ENCODE data around the gene FBXO31. TPM values are rescaled to one million over a fixed set of nuclear protein-coding genes. Genes with fewer than 3 reads are reported as not detected.
"Not testable (repeated sequence)": the region's sequence is repeated elsewhere in the genome, so short reads cannot be mapped to it uniquely, and the experiment has no call there.

The FBXO31 gene
- total and polyA plus RNA-seq, 8 donors: 6.4 to 1,171 (median 23.8) TPM

DNA sequence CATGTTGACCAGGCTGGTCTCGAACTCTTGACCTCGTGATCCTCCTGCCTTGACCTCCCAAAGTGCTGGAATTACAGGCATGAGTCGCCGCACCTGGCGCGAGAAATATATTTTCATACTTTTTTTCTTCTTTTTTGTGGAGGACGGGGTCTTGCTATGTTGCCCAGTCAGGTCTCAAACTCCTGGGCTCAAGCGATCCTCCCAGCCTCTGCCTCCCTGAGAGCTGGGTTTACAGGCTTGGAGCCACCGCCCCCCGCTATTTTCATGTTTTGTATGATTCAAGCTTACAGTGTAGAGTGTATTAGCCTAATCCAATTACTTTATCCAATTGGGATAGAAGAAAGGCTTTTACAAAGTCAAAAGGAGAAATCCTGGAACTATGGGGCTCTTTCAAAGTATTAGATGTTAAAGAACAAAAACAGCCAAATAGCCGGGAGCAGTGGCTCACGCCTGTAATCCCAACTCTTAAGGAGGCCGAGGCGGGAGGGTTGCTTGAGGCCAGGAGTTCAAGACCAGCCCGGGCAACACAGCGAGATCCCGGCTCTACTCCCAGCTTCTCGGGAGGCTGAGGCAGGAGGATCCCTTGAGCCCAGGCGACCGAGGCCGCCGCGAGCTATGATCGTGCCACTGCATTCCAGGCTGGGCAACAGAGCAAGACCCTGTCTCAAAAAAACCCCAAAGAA is 7.2 kb upstream of the FBXO31 start:
- 95 to 98% (median 96%) methylated on average over 24 of the region's 24 CpGs for WGBS, 5 donors
- Histone ChIP-seq H3K4me1 (peaks cover 25 to 67% (median 43%) of the 10 kb centered on the region in 4 donors), H3K36me3 (peaks cover 0 to 3% (median 0%) of the 10 kb centered on the region in 4 donors), H3K27ac (peak overlapping the region; percentile 96 to 100 (median 99)), H3K4me3 (peak overlapping the region in 3 of 4 donors; percentile 72 to 84 (median 77)), H3K27me3 (no peaks in the 10 kb centered on the region), H3K9me3 (no peaks in the 10 kb centered on the region)
- TF ChIP-seq, protein P1, sequence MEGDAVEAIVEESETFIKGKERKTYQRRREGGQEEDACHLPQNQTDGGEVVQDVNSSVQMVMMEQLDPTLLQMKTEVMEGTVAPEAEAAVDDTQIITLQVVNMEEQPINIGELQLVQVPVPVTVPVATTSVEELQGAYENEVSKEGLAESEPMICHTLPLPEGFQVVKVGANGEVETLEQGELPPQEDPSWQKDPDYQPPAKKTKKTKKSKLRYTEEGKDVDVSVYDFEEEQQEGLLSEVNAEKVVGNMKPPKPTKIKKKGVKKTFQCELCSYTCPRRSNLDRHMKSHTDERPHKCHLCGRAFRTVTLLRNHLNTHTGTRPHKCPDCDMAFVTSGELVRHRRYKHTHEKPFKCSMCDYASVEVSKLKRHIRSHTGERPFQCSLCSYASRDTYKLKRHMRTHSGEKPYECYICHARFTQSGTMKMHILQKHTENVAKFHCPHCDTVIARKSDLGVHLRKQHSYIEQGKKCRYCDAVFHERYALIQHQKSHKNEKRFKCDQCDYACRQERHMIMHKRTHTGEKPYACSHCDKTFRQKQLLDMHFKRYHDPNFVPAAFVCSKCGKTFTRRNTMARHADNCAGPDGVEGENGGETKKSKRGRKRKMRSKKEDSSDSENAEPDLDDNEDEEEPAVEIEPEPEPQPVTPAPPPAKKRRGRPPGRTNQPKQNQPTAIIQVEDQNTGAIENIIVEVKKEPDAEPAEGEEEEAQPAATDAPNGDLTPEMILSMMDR (IDR thresholded peaks at IDR 0.05): no peak
- no peak for TF ChIP-seq EP300 (IDR thresholded peaks at IDR 0.05)
- DNase-seq: no peak
- intact Hi-C loops (cut with DNase I; ENCODE audit: low total_unique reads): no loop called here

DNA sequence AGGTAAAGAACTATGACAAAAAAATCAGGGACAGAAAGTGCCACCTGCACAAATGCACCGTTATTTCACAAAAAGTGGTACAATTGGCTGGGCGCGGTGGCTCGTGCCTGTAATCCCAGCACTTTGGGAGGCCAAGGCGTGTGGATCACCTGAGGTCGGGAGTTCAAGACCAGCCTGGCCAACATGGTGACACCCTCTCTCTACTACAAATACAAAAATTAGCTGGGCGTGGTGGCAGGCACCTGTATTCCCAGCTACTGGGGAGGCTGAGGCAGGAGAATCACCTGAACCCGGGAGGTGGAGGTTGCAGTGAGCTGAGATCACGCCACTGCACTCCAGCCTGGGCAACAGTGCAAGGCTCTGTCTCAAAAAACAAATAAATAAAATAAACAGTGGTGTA is 6.3 kb upstream of the FBXO31 start:
- peaks cover 25 to 61% (median 40%) of the 10 kb centered on the region in 4 donors for H3K4me1 ChIP-seq
- H3K4me3 ChIP-seq; H3K9me3 ChIP-seq; DNase-seq; H3K36me3 ChIP-seq; intact Hi-C loops (cut with DNase I; ENCODE audit: low total_unique reads); H3K27me3 ChIP-seq: not testable (repeated sequence)
- 91 to 98% (median 94%) methylated on average over 9 of the region's 9 CpGs for WGBS, 5 donors
- peak overlapping the region in 4 of 5 donors; percentile 2 to 100 (median 92) for H3K27ac ChIP-seq

DNA sequence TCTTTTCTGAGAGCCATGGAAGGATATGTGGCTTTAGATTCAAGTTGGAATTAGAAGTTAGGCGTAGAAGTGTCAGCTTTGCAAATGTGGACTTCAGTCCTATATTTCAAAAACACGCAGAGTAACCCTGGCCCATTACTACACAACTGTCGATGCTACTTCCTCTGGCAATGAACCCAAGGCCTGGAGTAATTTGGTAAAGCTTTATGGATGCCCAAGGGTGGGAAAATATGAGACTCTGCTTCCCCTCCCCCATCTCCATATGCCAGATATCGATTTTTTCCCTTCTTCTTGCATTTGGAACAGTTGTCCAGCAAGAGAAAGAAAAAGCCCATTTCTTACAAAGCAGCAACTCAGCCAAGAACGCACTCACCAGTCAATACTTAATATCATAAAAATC is 5.7 kb upstream of the FBXO31 start:
- TF ChIP-seq POLR2AphosphoS5 (IDR thresholded peaks at IDR 0.05) (no peak), EP300 (IDR thresholded peaks at IDR 0.05) (no peak), POLR2A (IDR thresholded peaks at IDR 0.05) (no peak)
- TF ChIP-seq, protein P1 (IDR thresholded peaks at IDR 0.05): no peak
- H3K9me3 ChIP-seq: no peaks in the 10 kb centered on the region
- no peaks in the 10 kb centered on the region for H3K27me3 ChIP-seq
- WGBS, 5 donors: 79 to 92% (median 90%) methylated on average over 5 of the region's 5 CpGs
- no peak for DNase-seq
- H3K4me1 ChIP-seq: peaks cover 30 to 61% (median 41%) of the 10 kb centered on the region in 4 donors
- intact Hi-C loops (cut with DNase I; ENCODE audit: low total_unique reads): no loop called here
- H3K27ac ChIP-seq: peak overlapping the region in 4 of 5 donors; percentile 88 to 100 (median 92)
- H3K36me3 ChIP-seq: no peaks in the 10 kb centered on the region
- H3K4me3 ChIP-seq: no peak overlapping the region

DNA sequence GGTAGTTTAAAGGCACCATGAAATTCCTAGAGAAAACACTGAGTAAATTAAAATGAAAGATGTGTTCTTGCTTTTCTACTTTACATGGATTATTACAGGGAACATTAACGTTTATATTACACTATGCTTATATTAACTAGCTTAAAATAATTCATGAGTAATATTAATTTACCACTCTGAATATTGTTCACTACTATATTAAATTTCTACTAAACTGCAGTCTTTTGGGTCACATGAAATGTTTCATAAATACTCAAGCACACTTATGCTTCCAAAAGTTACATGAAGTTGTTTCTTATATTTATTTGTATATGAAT is 5.2 kb upstream of the FBXO31 start:
- Histone ChIP-seq H3K27me3 (no peaks in the 10 kb centered on the region), H3K27ac (peak overlapping the region; percentile 66 to 100 (median 91)), H3K36me3 (no peaks in the 10 kb centered on the region), H3K9me3 (no peaks in the 10 kb centered on the region), H3K4me3 (peak overlapping the region in 2 of 4 donors; percentile 7 to 9), H3K4me1 (peaks cover 26 to 57% (median 37%) of the 10 kb centered on the region in 4 donors)
- DNase-seq: no peak
- no peak for TF ChIP-seq POLR2AphosphoS5 (IDR thresholded peaks at IDR 0.05)
- TF ChIP-seq EP300 (IDR thresholded peaks at IDR 0.05): no peak
- intact Hi-C loops (cut with DNase I; ENCODE audit: low total_unique reads): no loop called here
- WGBS, 5 donors: 12 to 26% (median 20%) methylated on average over 1 of the region's 1 CpG

DNA sequence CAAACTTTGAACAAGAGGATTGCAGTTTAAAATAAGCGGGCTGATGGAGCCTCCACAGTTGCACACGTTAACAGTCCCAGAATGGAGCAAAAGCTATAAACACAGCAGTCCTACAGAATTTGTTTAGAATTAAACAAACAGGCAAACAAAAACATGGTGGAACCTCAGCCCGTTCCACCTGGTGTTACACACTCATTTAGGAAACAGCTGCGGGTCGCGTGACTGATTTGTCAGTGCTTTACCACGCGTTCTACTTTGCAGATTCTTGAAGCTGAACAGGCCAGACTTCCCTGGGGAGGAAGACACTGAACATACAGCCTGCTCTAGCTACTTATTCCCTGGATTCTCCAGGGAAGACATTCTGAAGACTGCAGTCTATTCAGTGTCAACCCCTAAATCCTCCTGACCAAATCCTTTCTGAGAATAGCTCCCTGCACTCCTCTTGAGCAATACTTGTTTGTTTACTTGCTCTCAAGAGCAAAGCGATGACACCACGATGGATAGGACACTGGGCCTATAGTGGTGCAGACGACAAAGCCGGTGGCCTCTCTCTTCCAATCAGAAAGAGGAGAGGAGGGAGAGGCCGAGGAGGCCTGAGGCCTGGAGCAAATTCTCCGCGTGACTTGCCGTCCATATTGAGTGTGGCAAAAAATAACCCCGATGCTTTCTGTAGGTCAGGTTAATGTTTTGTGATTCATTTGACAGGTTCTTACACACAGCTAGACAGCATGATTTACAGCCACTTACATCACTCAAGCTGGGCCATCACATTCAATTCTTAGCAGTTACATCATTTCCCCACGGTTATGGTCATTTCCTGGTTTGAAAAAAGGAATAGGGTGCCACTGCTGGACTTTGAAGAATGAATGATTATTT is 4.6 kb upstream of the FBXO31 start:
- intact Hi-C loops (cut with DNase I; ENCODE audit: low total_unique reads): no loop called here
- peaks cover 22 to 52% (median 32%) of the 10 kb centered on the region in 4 donors for H3K4me1 ChIP-seq
- H3K4me3 ChIP-seq: peak overlapping the region in 3 of 4 donors; percentile 1 to 22 (median 9)

DNA sequence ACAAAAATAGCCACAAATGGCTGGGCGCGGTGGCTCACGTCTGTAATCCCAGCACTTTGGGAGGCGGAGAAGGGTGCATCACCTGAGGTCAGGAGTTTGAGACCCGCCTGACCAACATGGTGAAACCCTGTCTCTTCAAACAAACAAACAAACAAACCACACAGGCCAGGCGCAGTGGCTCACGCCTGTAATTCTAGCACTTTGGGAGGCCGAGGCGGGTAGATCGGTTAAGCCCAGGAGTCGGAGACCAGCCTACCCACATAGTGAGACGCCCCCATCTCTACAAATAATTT is 1.2 kb upstream of the FBXO31 start:
- H3K4me3 ChIP-seq: peak overlapping the region; percentile 63 to 97 (median 77)
- H3K9me3 ChIP-seq, H3K27me3 ChIP-seq, H3K36me3 ChIP-seq, DNase-seq: not testable (repeated sequence)
- 84 to 93% (median 90%) methylated on average over 12 of the region's 12 CpGs for WGBS, 5 donors
- intact Hi-C loops (cut with DNase I; ENCODE audit: low total_unique reads): loop anchor here (5.0 kb wide), 1 partner anchor 63 kb away; no protein-coding TSS in a partner anchor
- H3K4me1 ChIP-seq: peaks cover 43 to 72% (median 55%) of the 10 kb centered on the region in 4 donors
- H3K27ac ChIP-seq: peak overlapping the region; percentile 84 to 96 (median 94)

More for the DNA sequence above, 4.6 kb upstream of the FBXO31 start:
- Histone ChIP-seq H3K27me3 (no peaks in the 10 kb centered on the region), H3K9me3 (no peaks in the 10 kb centered on the region), H3K36me3 (no peaks in the 10 kb centered on the region), H3K27ac (peak overlapping the region; percentile 79 to 100 (median 91))
- no peak for TF ChIP-seq EP300 (IDR thresholded peaks at IDR 0.05)
- TF ChIP-seq POLR2AphosphoS5 (IDR thresholded peaks at IDR 0.05): peak; percentile 80 to 96 (median 92)
- TF ChIP-seq, protein P1 (IDR thresholded peaks at IDR 0.05): no peak
- TF ChIP-seq POLR2A (IDR thresholded peaks at IDR 0.05): no peak
- 9 to 16% (median 12%) methylated on average over 18 of the region's 18 CpGs for WGBS, 5 donors
- peak; percentile 93 to 98 for DNase-seq
